KMS-11 (cell line): ENCODE measurements around the gene MAD2L2.
A peak's percentile ranks its signal among the peaks of the same experiment; 100 is the strongest.

Experiments used
- H2AFZ ChIP-seq: fragments of 200-600 bp; sonication (generic); 2 replicates; pipeline ENCODE4 v1.6.1; 2016; ENCODE audit warnings: antibody characterized with exemption, mixed run types, low read depth
- H3K27ac ChIP-seq: fragments of 200-600 bp; sonication (generic); 2 replicates; pipeline ENCODE4 v1.6.1; 2016; ENCODE audit warnings: mild to moderate bottlenecking, mixed run types
- H3K27me3 ChIP-seq: fragments of 200-600 bp; sonication (generic); 2 replicates; pipeline ENCODE4 v1.6.1; 2017; ENCODE audit warnings: mild to moderate bottlenecking, low read depth, mixed run types, moderate library complexity; ENCODE audit not compliant: insufficient read depth
- H3K36me3 ChIP-seq: fragments of 200-600 bp; sonication (generic); 2 replicates; pipeline ENCODE4 v1.6.1; 2017; ENCODE audit warnings: mild to moderate bottlenecking, mixed run types; ENCODE audit not compliant: insufficient read depth
- H3K4me1 ChIP-seq: fragments of 200-600 bp; sonication (generic); 2 replicates; pipeline ENCODE4 v1.6.1; 2016; ENCODE audit warnings: mild to moderate bottlenecking, low read depth, mixed run types; ENCODE audit not compliant: poor library complexity, severe bottlenecking
- H3K4me2 ChIP-seq: fragments of 200-600 bp; sonication (generic); 2 replicates; pipeline ENCODE4 v1.7.0; 2016; ENCODE audit warnings: mild to moderate bottlenecking, mixed run types
- H3K4me3 ChIP-seq: fragments of 200-600 bp; sonication (generic); IDR thresholded peaks from 2 replicates; pipeline ENCODE4 v1.6.1; 2017; ENCODE audit warnings: low read depth, low read length, mixed read lengths; ENCODE audit not compliant: insufficient read depth
- H3K79me2 ChIP-seq: fragments of 200-600 bp; sonication (generic); 2 replicates; pipeline ENCODE4 v1.6.1; 2016; ENCODE audit warnings: low read depth, mixed run types; ENCODE audit not compliant: insufficient read depth
- H3K9ac ChIP-seq: fragments of 200-600 bp; sonication (generic); 2 replicates; pipeline ENCODE4 v1.6.1; 2016; ENCODE audit warnings: mild to moderate bottlenecking, mixed run types
- H4K20me1 ChIP-seq: fragments of 200-600 bp; sonication (generic); 2 replicates; pipeline ENCODE4 v1.6.1; 2016; ENCODE audit warnings: mild to moderate bottlenecking, mixed run types; ENCODE audit not compliant: insufficient read depth
- TF ChIP-seq, protein P1 (sequence below): fragments of 200-600 bp; sonication (generic); conservative IDR thresholded peaks from 2 replicates; pipeline ENCODE4 v1.6.1; 2017; ENCODE audit warnings: low read depth, mild to moderate bottlenecking, antibody characterized with exemption, low read length, moderate library complexity, mixed read lengths

MAD2L2 gene

DNA sequence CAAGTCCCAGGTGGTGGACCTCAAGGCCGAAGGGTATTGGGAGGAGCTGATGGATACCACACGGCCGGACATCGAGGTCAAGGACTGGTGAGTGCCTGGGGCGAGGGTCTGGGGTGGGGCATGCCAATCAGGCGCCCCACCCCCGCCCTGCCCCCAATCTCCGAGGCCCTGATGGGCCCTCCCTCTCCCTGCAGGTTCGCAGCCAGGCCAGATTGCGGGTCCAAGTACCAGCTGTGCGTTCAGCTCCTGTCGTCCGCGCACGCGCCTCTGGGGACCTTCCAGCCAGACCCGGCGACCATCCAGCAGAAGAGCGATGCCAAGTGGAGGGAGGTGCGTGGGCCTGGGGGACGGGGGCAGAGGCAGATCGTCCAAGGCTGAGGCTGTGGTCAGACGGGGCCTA lies 22.4 kb downstream of the MAD2L2 start:
- Histone ChIP-seq H3K9ac (no peak overlapping the region), H3K27ac (no peak overlapping the region), H3K4me3 (no peak overlapping the region), H2AFZ (no peak overlapping the region), H3K36me3 (no peaks in the 10 kb centered on the region), H3K4me1 (peaks cover 1% of the 10 kb centered on the region), H3K79me2 (no peaks in the 10 kb centered on the region), H3K4me2 (no peak overlapping the region), H4K20me1 (no peaks in the 10 kb centered on the region), H3K27me3 (peaks cover 5% of the 10 kb centered on the region)
- TF ChIP-seq, protein P1, sequence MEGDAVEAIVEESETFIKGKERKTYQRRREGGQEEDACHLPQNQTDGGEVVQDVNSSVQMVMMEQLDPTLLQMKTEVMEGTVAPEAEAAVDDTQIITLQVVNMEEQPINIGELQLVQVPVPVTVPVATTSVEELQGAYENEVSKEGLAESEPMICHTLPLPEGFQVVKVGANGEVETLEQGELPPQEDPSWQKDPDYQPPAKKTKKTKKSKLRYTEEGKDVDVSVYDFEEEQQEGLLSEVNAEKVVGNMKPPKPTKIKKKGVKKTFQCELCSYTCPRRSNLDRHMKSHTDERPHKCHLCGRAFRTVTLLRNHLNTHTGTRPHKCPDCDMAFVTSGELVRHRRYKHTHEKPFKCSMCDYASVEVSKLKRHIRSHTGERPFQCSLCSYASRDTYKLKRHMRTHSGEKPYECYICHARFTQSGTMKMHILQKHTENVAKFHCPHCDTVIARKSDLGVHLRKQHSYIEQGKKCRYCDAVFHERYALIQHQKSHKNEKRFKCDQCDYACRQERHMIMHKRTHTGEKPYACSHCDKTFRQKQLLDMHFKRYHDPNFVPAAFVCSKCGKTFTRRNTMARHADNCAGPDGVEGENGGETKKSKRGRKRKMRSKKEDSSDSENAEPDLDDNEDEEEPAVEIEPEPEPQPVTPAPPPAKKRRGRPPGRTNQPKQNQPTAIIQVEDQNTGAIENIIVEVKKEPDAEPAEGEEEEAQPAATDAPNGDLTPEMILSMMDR: no peak

DNA sequence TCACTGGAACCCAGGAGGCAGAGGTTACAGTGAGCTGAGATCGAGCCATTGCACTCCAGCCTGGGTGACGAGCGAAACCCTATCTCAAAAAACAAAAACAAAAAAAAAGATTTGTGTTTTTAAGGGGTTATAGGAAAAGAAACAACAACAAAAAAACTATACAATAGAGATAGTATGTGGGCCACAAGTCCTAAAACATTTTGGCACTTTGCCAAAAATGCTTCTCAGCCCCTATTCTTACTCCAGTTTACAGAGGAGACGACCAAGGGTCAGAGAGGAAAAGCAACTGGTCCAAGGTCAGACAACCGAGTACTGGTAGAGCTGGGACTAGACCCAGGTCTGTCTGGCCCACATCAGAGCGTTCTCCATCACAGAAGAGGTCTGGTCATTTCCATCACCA lies 23.3 kb downstream of the MAD2L2 start:
- Histone ChIP-seq H3K79me2 (no peaks in the 10 kb centered on the region), H3K4me2 (no peak overlapping the region), H3K27me3 (no peaks in the 10 kb centered on the region), H3K4me1 (no peaks in the 10 kb centered on the region), H3K9ac (no peak overlapping the region), H3K36me3 (no peaks in the 10 kb centered on the region), H2AFZ (no peak overlapping the region), H4K20me1 (no peaks in the 10 kb centered on the region), H3K27ac (no peak overlapping the region), H3K4me3 (no peak overlapping the region)
- TF ChIP-seq, protein P1: no peak

DNA sequence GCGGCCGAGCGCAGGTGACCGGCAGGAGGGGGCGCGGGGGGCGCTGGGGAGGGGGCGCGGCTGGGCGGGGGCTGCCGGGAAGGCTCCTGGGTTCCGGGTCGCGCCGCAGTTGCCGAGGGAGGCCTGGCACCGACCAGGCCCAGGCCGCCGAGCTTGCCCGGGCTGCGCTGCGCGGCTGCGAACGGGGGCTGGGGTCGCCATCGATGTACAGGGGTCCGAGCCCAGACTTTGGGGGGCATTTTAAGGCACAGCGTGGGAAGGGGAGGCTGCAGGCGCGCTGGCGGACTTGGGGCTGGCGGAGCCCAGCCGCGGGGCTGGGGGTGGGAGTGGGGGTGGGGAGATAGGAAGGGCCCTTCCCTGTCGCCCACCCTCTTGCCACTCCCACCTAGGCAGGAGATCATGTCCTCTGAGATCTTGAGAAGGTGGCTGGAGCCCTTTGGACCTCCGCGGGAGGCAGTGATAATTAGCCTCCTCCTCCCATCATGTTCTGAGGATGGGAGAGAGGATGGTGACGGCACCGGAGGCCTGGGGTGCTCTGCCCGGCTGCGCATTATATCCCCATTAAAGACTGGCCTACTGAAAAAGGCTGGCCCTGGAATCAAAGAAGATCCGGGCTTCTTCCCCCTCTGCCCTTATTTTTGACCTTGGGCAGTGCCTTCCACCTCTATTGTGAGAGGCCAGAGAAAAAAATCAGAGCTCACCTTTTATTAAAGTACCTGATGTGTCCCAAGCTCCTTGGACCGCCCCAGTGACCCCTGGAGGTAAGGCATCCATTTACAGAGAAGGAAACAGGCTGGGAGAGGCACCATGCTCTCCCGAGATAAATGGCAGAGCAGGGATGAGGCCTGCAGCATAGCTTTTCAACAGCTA lies 25.8 kb downstream of the MAD2L2 start:
- peaks cover 8% of the 10 kb centered on the region for H3K4me1 ChIP-seq

DNA sequence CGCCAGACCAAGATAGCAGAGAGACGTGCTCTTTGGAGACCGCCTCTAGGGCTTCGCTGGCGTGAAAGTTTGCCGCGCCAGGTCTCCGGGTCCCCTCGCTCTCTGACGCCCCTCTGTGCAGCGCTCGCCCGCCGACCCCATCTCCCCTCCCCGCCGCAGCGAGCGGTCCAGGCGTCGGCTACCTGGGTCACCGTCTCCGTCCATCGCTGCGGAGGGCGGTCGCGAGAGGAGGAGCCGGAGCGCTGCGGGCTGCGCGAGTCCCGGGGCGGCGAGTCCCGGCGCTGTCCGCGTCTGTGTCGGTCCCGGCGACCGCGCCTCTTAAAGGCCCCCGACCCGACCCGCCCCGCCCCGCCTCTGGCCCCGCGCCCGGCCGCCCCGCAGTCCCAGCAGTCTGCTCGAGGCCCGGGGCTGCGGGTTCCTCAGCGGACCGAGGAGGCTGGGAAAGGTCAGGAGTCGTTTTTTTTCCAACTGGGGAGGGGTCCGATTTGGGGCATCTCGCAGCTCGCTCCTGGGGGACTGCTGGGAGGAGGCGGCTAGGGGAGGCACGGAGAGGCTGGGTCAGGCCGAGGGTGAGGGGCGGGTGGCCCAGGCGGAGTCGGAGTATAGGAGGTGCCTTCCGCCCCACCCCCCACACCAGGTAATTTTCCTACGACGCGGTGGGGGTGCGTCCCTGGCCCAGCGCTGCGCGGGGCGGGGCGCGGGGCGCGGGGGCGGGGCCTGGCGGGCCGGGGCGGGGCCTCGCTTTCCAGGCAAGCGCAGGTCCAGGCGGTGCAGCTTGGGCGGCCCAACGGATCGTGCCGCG lies 26.6 kb downstream of the MAD2L2 start, which contains the start of the genes FBXO2 and FBXO44:
FBXO2 (minus strand) TSS at position 293 of the 802 bp plus-strand sequence; CDS start at position 204, 89 bp downstream.
FBXO44 (plus strand) TSS at position 741 of the 802 bp plus-strand sequence. CDS start 959 bp downstream, outside the sequence.
- H3K4me1 ChIP-seq: peaks cover 8% of the 10 kb centered on the region
- H3K4me3 ChIP-seq: no peak within 1 kb of the TSS
- no peak within 1 kb of the TSS for H3K27ac ChIP-seq
- no peaks in the 10 kb centered on the region for H4K20me1 ChIP-seq
- peak within 1 kb of the TSS; percentile 38; the same call in 1 of the 2 replicates for H2AFZ ChIP-seq
- no peaks in the 10 kb centered on the region for H3K36me3 ChIP-seq
- H3K4me2 ChIP-seq: peak within 1 kb of the TSS; percentile 29; the same call in 1 of the 2 replicates
- TF ChIP-seq, protein P1: no peak
- H3K79me2 ChIP-seq: no peaks in the 10 kb centered on the region
- no peaks in the 10 kb centered on the region for H3K27me3 ChIP-seq
- no peak within 1 kb of the TSS for H3K9ac ChIP-seq

More for the DNA sequence above, 25.8 kb downstream of the MAD2L2 start:
- H3K27ac ChIP-seq: no peak overlapping the region
- H4K20me1 ChIP-seq: no peaks in the 10 kb centered on the region
- TF ChIP-seq, protein P1: no peak
- H3K4me3 ChIP-seq: no peak overlapping the region
- no peaks in the 10 kb centered on the region for H3K79me2 ChIP-seq
- H3K4me2 ChIP-seq: peak overlapping the region; percentile 29; the same call in 1 of the 2 replicates
- H3K27me3 ChIP-seq: no peaks in the 10 kb centered on the region
- H3K36me3 ChIP-seq: no peaks in the 10 kb centered on the region
- no peak overlapping the region; the same call in 1 of the 2 replicates for H2AFZ ChIP-seq
- no peak overlapping the region for H3K9ac ChIP-seq
